ENCODE data around the gene CHAC1. TPM values are rescaled to one million over a fixed set of nuclear protein-coding genes. Genes with fewer than 3 reads are reported as not detected.

CHAC1 gene
- polyA plus RNA-seq, 4 donors, result 0.96 to 37.3 (median 5.0) TPM

- Histone ChIP-seq H3K36me3 (ENCODE audit: control insufficient read depth in 3 of 3, insufficient read depth in 2 of 3, low read depth in 1 of 3, low read length in 3 of 3) (no peaks in the 10 kb centered on the region), H3K4me3 (ENCODE audit: low read depth in 1 of 3, low read length in 3 of 3) (no peak overlapping the region), H3K9me3 (ENCODE audit: control insufficient read depth in 2 of 2, insufficient read depth in 1 of 2, low read depth in 1 of 2, low read length in 1 of 2) (no peaks in the 10 kb centered on the region), H3K4me1 (ENCODE audit: control insufficient read depth in 3 of 3, insufficient read depth in 2 of 3, low read depth in 1 of 3, low read length in 2 of 3) (peaks cover 0 to 47% (median 2%) of the 10 kb centered on the region in 3 donors), H3K27ac (ENCODE audit: low read depth in 1 of 3, low read length in 2 of 3) (peak overlapping the region in 2 of 3 donors; percentile 36 to 41), H3K27me3 (ENCODE audit: control insufficient read depth in 3 of 3, insufficient read depth in 3 of 3, low read length in 3 of 3) (no peaks in the 10 kb centered on the region)
- no peak for FAIRE-seq
- no peak for DNase-seq
- WGBS, 3 donors, result 78 to 86% (median 86%) methylated on average over 15 of the region's 15 CpGs
Observed at GRCh38 chr15:40918146-40918798, 35.0 kb upstream of the CHAC1 start.

DNA sequence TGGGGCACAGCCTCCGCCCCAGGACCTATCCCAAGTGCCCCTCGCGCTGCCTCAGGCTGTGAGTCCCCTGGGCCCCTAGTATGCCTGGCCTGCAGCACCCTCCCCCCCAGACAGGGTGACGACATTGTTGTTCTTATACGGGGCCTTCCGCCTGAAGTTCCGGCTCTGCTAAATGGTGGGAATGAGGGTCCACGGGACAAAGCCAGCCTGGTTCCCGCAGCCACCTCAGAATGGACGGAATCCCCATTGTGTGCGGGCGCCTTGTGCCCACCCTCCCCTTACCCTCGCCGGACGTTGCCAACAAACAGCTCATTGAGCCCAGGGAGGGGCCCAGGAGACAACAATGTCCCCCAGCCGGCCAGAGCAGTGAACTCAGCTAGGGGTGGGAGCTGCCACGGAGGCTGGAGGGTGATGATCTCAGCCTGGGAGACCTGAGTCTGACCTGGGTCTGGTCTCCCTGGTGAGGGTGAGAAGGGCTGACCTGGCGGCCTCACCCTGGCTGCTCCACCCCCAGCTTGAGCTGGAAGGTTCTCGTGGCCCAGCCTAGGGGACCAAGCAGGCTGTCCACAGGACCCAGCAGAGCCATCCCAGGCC is 34.4 kb upstream of the CHAC1 start:
- no peak overlapping the region for H3K4me3 ChIP-seq (ENCODE audit: low read depth in 1 of 3, low read length in 3 of 3)
- H3K27me3 ChIP-seq (ENCODE audit: control insufficient read depth in 3 of 3, insufficient read depth in 3 of 3, low read length in 3 of 3), result no peaks in the 10 kb centered on the region
- DNase-seq, result no peak
- H3K4me1 ChIP-seq (ENCODE audit: control insufficient read depth in 3 of 3, insufficient read depth in 2 of 3, low read depth in 1 of 3, low read length in 2 of 3), result peaks cover 0 to 50% (median 2%) of the 10 kb centered on the region in 3 donors
- H3K9me3 ChIP-seq (ENCODE audit: control insufficient read depth in 2 of 2, insufficient read depth in 1 of 2, low read depth in 1 of 2, low read length in 1 of 2), result no peaks in the 10 kb centered on the region
- no peaks in the 10 kb centered on the region for H3K36me3 ChIP-seq (ENCODE audit: control insufficient read depth in 3 of 3, insufficient read depth in 2 of 3, low read depth in 1 of 3, low read length in 3 of 3)
- 78 to 89% (median 88%) methylated on average over 18 to 19 of the region's 19 CpGs for WGBS, 3 donors
- no peak for FAIRE-seq
- H3K27ac ChIP-seq (ENCODE audit: low read depth in 1 of 3, low read length in 2 of 3), result peak overlapping the region in 2 of 3 donors; percentile 36 to 41

GRCh38 chr15:40921949-40922607 is 31.2 kb upstream of the CHAC1 start:
- Histone ChIP-seq H3K4me3 (ENCODE audit: low read depth in 1 of 3, low read length in 3 of 3) (no peak overlapping the region), H3K27ac (ENCODE audit: low read depth in 1 of 3, low read length in 2 of 3) (peak overlapping the region; percentile 45 to 70 (median 69)), H3K4me1 (ENCODE audit: control insufficient read depth in 3 of 3, insufficient read depth in 2 of 3, low read depth in 1 of 3, low read length in 2 of 3) (peaks cover 4 to 68% (median 5%) of the 10 kb centered on the region in 3 donors), H3K27me3 (ENCODE audit: control insufficient read depth in 3 of 3, insufficient read depth in 3 of 3, low read length in 3 of 3) (peaks cover 0 to 23% (median 0%) of the 10 kb centered on the region in 3 donors), H3K9me3 (ENCODE audit: control insufficient read depth in 2 of 2, insufficient read depth in 1 of 2, low read depth in 1 of 2, low read length in 1 of 2) (no peaks in the 10 kb centered on the region), H3K36me3 (ENCODE audit: control insufficient read depth in 3 of 3, insufficient read depth in 2 of 3, low read depth in 1 of 3, low read length in 3 of 3) (no peaks in the 10 kb centered on the region)
- FAIRE-seq (no peak), DNase-seq (peak; percentile 82 to 87)
- 8 to 48% (median 23%) methylated on average over 5 of the region's 5 CpGs for WGBS, 3 donors

- peak overlapping the region; percentile 45 to 70 (median 69) for H3K27ac ChIP-seq (ENCODE audit: low read depth in 1 of 3, low read length in 2 of 3)
- no peak for FAIRE-seq
Observed at GRCh38 chr15:40922608-40923005, 30.7 kb upstream of the CHAC1 start.

GRCh38 chr15:40923551-40923950 is 29.7 kb upstream of the CHAC1 start:
- 91 to 99% (median 94%) methylated on average over 8 to 9 of the region's 9 CpGs for WGBS, 3 donors

More at GRCh38 chr15:40922608-40923005, 30.7 kb upstream of the CHAC1 start:
- WGBS, 3 donors, result 18 to 52% (median 42%) methylated on average over 10 of the region's 10 CpGs
- H3K9me3 ChIP-seq (ENCODE audit: control insufficient read depth in 2 of 2, insufficient read depth in 1 of 2, low read depth in 1 of 2, low read length in 1 of 2), result no peaks in the 10 kb centered on the region
- peaks cover 4 to 73% (median 5%) of the 10 kb centered on the region in 3 donors for H3K4me1 ChIP-seq (ENCODE audit: control insufficient read depth in 3 of 3, insufficient read depth in 2 of 3, low read depth in 1 of 3, low read length in 2 of 3)
- peak; percentile 62 to 69 for DNase-seq
- no peak overlapping the region for H3K4me3 ChIP-seq (ENCODE audit: low read depth in 1 of 3, low read length in 3 of 3)
- peaks cover 0 to 28% (median 0%) of the 10 kb centered on the region in 3 donors for H3K27me3 ChIP-seq (ENCODE audit: control insufficient read depth in 3 of 3, insufficient read depth in 3 of 3, low read length in 3 of 3)
- no peaks in the 10 kb centered on the region for H3K36me3 ChIP-seq (ENCODE audit: control insufficient read depth in 3 of 3, insufficient read depth in 2 of 3, low read depth in 1 of 3, low read length in 3 of 3)

DNA sequence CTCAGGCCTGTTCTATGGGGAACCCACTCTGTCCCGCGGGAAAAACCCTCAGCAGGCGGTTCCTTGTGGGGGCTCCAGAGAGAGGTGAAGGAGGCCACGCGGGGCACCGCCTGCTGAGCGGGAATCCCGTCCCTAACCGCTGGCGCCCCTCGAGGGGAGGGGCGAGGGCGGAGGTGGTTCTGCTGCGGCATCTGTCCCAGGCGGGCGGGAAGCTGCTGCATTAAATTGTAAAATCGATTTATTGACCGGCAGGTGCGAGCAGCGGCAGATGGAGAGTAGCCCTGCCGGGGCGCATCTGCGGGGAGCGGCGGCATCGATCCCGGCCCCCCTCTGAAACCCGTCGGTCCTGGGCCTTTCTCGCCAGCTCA is 27.8 kb upstream of the CHAC1 start:
- WGBS, 3 donors, result 7 to 28% (median 16%) methylated on average over 26 to 30 of the region's 30 CpGs
- H3K27ac ChIP-seq (ENCODE audit: low read depth in 1 of 3, low read length in 2 of 3), result no peak overlapping the region
- DNase-seq, result no peak

More at GRCh38 chr15:40923551-40923950, 29.7 kb upstream of the CHAC1 start:
- Histone ChIP-seq H3K9me3 (ENCODE audit: control insufficient read depth in 2 of 2, insufficient read depth in 1 of 2, low read depth in 1 of 2, low read length in 1 of 2) (no peaks in the 10 kb centered on the region), H3K27ac (ENCODE audit: low read depth in 1 of 3, low read length in 2 of 3) (no peak overlapping the region), H3K27me3 (ENCODE audit: control insufficient read depth in 3 of 3, insufficient read depth in 3 of 3, low read length in 3 of 3) (peaks cover 0 to 38% (median 0%) of the 10 kb centered on the region in 3 donors), H3K36me3 (ENCODE audit: control insufficient read depth in 3 of 3, insufficient read depth in 2 of 3, low read depth in 1 of 3, low read length in 3 of 3) (no peaks in the 10 kb centered on the region), H3K4me1 (ENCODE audit: control insufficient read depth in 3 of 3, insufficient read depth in 2 of 3, low read depth in 1 of 3, low read length in 2 of 3) (peaks cover 4 to 75% (median 5%) of the 10 kb centered on the region in 3 donors), H3K4me3 (ENCODE audit: low read depth in 1 of 3, low read length in 3 of 3) (no peak overlapping the region)
- DNase-seq (no peak), FAIRE-seq (no peak)

GRCh38 chr15:40925863-40926658 is 27.2 kb upstream of the CHAC1 start:
- H3K27ac ChIP-seq (ENCODE audit: low read depth in 1 of 3, low read length in 2 of 3), result peak overlapping the region in 2 of 3 donors; percentile 26 to 33
- H3K27me3 ChIP-seq (ENCODE audit: control insufficient read depth in 3 of 3, insufficient read depth in 3 of 3, low read length in 3 of 3), result peaks cover 2 to 61% (median 4%) of the 10 kb centered on the region in 3 donors
- peaks cover 0 to under 1% (median 0%) of the 10 kb centered on the region in 3 donors for H3K36me3 ChIP-seq (ENCODE audit: control insufficient read depth in 3 of 3, insufficient read depth in 2 of 3, low read depth in 1 of 3, low read length in 3 of 3)
- 2 to 12% (median 6%) methylated on average over 54 to 61 of the region's 61 CpGs for WGBS, 3 donors
- no peak for FAIRE-seq
- H3K4me1 ChIP-seq (ENCODE audit: control insufficient read depth in 3 of 3, insufficient read depth in 2 of 3, low read depth in 1 of 3, low read length in 2 of 3), result peaks cover 7 to 79% (median 10%) of the 10 kb centered on the region in 3 donors
- peak overlapping the region in 2 of 3 donors; percentile 16 to 63 for H3K4me3 ChIP-seq (ENCODE audit: low read depth in 1 of 3, low read length in 3 of 3)
- DNase-seq, result peak in 1 of 2 donors; percentile 74
- no peaks in the 10 kb centered on the region for H3K9me3 ChIP-seq (ENCODE audit: control insufficient read depth in 2 of 2, insufficient read depth in 1 of 2, low read depth in 1 of 2, low read length in 1 of 2)

More for the DNA sequence above, 27.8 kb upstream of the CHAC1 start:
- Histone ChIP-seq H3K9me3 (ENCODE audit: control insufficient read depth in 2 of 2, insufficient read depth in 1 of 2, low read depth in 1 of 2, low read length in 1 of 2) (no peaks in the 10 kb centered on the region), H3K4me1 (ENCODE audit: control insufficient read depth in 3 of 3, insufficient read depth in 2 of 3, low read depth in 1 of 3, low read length in 2 of 3) (peaks cover 6 to 79% (median 10%) of the 10 kb centered on the region in 3 donors), H3K27me3 (ENCODE audit: control insufficient read depth in 3 of 3, insufficient read depth in 3 of 3, low read length in 3 of 3) (peaks cover 2 to 57% (median 4%) of the 10 kb centered on the region in 3 donors), H3K4me3 (ENCODE audit: low read depth in 1 of 3, low read length in 3 of 3) (no peak overlapping the region), H3K36me3 (ENCODE audit: control insufficient read depth in 3 of 3, insufficient read depth in 2 of 3, low read depth in 1 of 3, low read length in 3 of 3) (no peaks in the 10 kb centered on the region)
- FAIRE-seq, result no peak

All from small intestine (tissue), 7 donors.